NCI-H146 (cell line): ENCODE results near the gene ARL15.

Experiments
- DNase-seq: peaks from one replicate; lab custom pipeline; 2025; lab: John Stamatoyannopoulos, UW

The ARL15 gene

GRCh38 chr5:53934151-53934820 is 376.1 kb downstream of the ARL15 start:
- DNase-seq, result no peak

- no peak for DNase-seq
Measured at GRCh38 chr5:53932351-53932750, 378.0 kb downstream of the ARL15 start.

- DNase-seq, result no peak
Measured at GRCh38 chr5:53930457-53930856, 379.9 kb downstream of the ARL15 start.

GRCh38 chr5:53929570-53929969 is 380.8 kb downstream of the ARL15 start:
- DNase-seq, result peak; percentile 58

GRCh38 chr5:53929152-53929551 is 381.2 kb downstream of the ARL15 start:
- DNase-seq, result peak; percentile 51

GRCh38 chr5:53928641-53929040 is 381.7 kb downstream of the ARL15 start:
- DNase-seq, result peak; percentile 90

GRCh38 chr5:53927668-53928247 is 382.6 kb downstream of the ARL15 start:
- DNase-seq, result peak; percentile 73

- no peak for DNase-seq
Measured at GRCh38 chr5:53926026-53926425, 384.3 kb downstream of the ARL15 start.

- DNase-seq, result no peak
Measured at GRCh38 chr5:53924392-53924791, 386.0 kb downstream of the ARL15 start.

- no peak for DNase-seq
Measured at GRCh38 chr5:53923961-53924360, 386.4 kb downstream of the ARL15 start.

GRCh38 chr5:53922508-53923498 is 387.6 kb downstream of the ARL15 start:
- DNase-seq, result peak; percentile 77

GRCh38 chr5:53917826-53918225 is 392.5 kb downstream of the ARL15 start:
- no peak for DNase-seq

- peak; percentile 12 for DNase-seq
Measured at GRCh38 chr5:53917095-53917494, 393.3 kb downstream of the ARL15 start.

- DNase-seq, result no peak
Measured at GRCh38 chr5:53915120-53915519, 395.3 kb downstream of the ARL15 start.

GRCh38 chr5:53913941-53914340 is 396.4 kb downstream of the ARL15 start:
- no peak for DNase-seq

- DNase-seq, result no peak
Measured at GRCh38 chr5:53908757-53909156, 401.6 kb downstream of the ARL15 start.

GRCh38 chr5:53907827-53908226 is 402.5 kb downstream of the ARL15 start:
- DNase-seq, result no peak

- DNase-seq, result no peak
Measured at GRCh38 chr5:53906736-53907135, 403.6 kb downstream of the ARL15 start.

- DNase-seq, result no peak
Measured at GRCh38 chr5:53902296-53902907, 408.0 kb downstream of the ARL15 start.

GRCh38 chr5:53900677-53901076 is 409.7 kb downstream of the ARL15 start:
- DNase-seq, result peak; percentile 47

GRCh38 chr5:53895091-53895683 is 415.2 kb downstream of the ARL15 start:
- no peak for DNase-seq

GRCh38 chr5:53893626-53894025 is 416.7 kb downstream of the ARL15 start:
- DNase-seq, result no peak
